ENCODE results near the gene PLPPR2. TPM values are rescaled to one million over a fixed set of nuclear protein-coding genes. Genes with fewer than 3 reads are reported as not detected.
A peak's percentile ranks its signal among the peaks of the same experiment; 100 is the strongest.
"Not testable (repeated sequence)": the region's sequence is repeated elsewhere in the genome, so short reads cannot be mapped to it uniquely, and the experiment has no call there.

Gene PLPPR2
- total RNA-seq: 6.5 and 6.9 TPM in 2 replicates

- peak; percentile 89 for DNase-seq (ENCODE audit: low read depth in 2 of 2)
Measured at GRCh38 chr19:11355160-11356073, at the start of gene PLPPR2. Gene PLPPR2, plus strand, starts transcription at chr19:11355432. Its CDS starts 2,242 bp downstream, at chr19:11357674.

- DNase-seq (ENCODE audit: low read depth in 2 of 2): peak in 1 of 2 donors; percentile 24
Measured at GRCh38 chr19:11306337-11306736, 48.9 kb upstream of the PLPPR2 start.

- not testable (repeated sequence) for DNase-seq (ENCODE audit: low read depth in 2 of 2)
Measured at GRCh38 chr19:11320278-11320995, 34.8 kb upstream of the PLPPR2 start.

GRCh38 chr19:11321191-11322126 lies 33.8 kb upstream of the PLPPR2 start:
- no peak for DNase-seq (ENCODE audit: low read depth in 2 of 2)

GRCh38 chr19:11322269-11323024 lies 32.8 kb upstream of the PLPPR2 start:
- DNase-seq (ENCODE audit: low read depth in 2 of 2): no peak

GRCh38 chr19:11323601-11324078 lies 31.6 kb upstream of the PLPPR2 start:
- no peak for DNase-seq (ENCODE audit: low read depth in 2 of 2)

GRCh38 chr19:11324079-11324661 lies 31.1 kb upstream of the PLPPR2 start:
- peak; percentile 78 to 90 for DNase-seq (ENCODE audit: low read depth in 2 of 2)

- DNase-seq (ENCODE audit: low read depth in 2 of 2): no peak
Measured at GRCh38 chr19:11324748-11325389, 30.4 kb upstream of the PLPPR2 start.

- DNase-seq (ENCODE audit: low read depth in 2 of 2): no peak
Measured at GRCh38 chr19:11325544-11325943, 29.7 kb upstream of the PLPPR2 start.

- no peak for DNase-seq (ENCODE audit: low read depth in 2 of 2)
Measured at GRCh38 chr19:11330127-11330526, 25.1 kb upstream of the PLPPR2 start.

GRCh38 chr19:11331502-11331901 lies 23.7 kb upstream of the PLPPR2 start:
- DNase-seq (ENCODE audit: low read depth in 2 of 2): no peak

GRCh38 chr19:11332822-11333221 lies 22.4 kb upstream of the PLPPR2 start:
- no peak for DNase-seq (ENCODE audit: low read depth in 2 of 2)

GRCh38 chr19:11333838-11334237 lies 21.4 kb upstream of the PLPPR2 start:
- DNase-seq (ENCODE audit: low read depth in 2 of 2): peak; percentile 28

GRCh38 chr19:11335449-11336146 lies 19.6 kb upstream of the PLPPR2 start:
- no peak for DNase-seq (ENCODE audit: low read depth in 2 of 2)

GRCh38 chr19:11337080-11337479 lies 18.2 kb upstream of the PLPPR2 start:
- DNase-seq (ENCODE audit: low read depth in 2 of 2): no peak

- DNase-seq (ENCODE audit: low read depth in 2 of 2): no peak
Measured at GRCh38 chr19:11338121-11338520, 17.1 kb upstream of the PLPPR2 start.

- DNase-seq (ENCODE audit: low read depth in 2 of 2): no peak
Measured at GRCh38 chr19:11338569-11339253, 16.5 kb upstream of the PLPPR2 start.

Data from lung microvascular endothelial cell (primary cell).